ENCODE results near the gene FFAR3. TPM values are rescaled to one million over a fixed set of nuclear protein-coding genes. Genes with fewer than 3 reads are reported as not detected.

FFAR3 gene
- total and polyA plus RNA-seq, 2 of the 13 experiments (the other 11 are each of a cell fraction or from before 2014, with no cell fraction given) = not detected

DNA sequence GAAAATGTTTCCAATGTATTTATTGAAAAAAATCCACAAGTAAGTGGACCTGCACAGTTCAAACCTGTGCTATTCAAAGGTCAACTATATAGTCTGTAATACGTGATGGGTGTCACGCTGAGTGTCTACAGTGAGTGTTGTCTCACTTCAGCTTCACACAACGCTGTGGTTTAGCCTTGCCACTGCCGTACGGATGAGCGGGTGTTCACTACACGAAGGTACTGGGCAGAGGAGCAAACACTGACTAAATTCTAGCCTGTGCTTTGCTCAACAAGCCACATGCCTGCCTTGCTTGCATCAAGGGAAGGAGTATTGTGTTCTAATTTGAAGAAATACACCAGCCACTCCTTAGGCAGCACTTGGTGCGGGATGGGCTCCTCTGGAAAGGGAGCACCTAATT is 3.4 kb upstream of the FFAR3 start (continued):
- TF ChIP-seq, protein P1, sequence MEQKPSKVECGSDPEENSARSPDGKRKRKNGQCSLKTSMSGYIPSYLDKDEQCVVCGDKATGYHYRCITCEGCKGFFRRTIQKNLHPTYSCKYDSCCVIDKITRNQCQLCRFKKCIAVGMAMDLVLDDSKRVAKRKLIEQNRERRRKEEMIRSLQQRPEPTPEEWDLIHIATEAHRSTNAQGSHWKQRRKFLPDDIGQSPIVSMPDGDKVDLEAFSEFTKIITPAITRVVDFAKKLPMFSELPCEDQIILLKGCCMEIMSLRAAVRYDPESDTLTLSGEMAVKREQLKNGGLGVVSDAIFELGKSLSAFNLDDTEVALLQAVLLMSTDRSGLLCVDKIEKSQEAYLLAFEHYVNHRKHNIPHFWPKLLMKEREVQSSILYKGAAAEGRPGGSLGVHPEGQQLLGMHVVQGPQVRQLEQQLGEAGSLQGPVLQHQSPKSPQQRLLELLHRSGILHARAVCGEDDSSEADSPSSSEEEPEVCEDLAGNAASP (CRISPR knock-in tag; IDR thresholded peaks at IDR 0.05; ENCODE audit: borderline replicate concordance) = no peak
- no peak for TF ChIP-seq HNF4G (IDR thresholded peaks at IDR 0.05; ENCODE audit: borderline replicate concordance, low read depth, low read length)
- TF ChIP-seq HNF4G (CRISPR knock-in tag; IDR thresholded peaks at IDR 0.05; ENCODE audit: borderline replicate concordance, low read depth) = no peak

DNA sequence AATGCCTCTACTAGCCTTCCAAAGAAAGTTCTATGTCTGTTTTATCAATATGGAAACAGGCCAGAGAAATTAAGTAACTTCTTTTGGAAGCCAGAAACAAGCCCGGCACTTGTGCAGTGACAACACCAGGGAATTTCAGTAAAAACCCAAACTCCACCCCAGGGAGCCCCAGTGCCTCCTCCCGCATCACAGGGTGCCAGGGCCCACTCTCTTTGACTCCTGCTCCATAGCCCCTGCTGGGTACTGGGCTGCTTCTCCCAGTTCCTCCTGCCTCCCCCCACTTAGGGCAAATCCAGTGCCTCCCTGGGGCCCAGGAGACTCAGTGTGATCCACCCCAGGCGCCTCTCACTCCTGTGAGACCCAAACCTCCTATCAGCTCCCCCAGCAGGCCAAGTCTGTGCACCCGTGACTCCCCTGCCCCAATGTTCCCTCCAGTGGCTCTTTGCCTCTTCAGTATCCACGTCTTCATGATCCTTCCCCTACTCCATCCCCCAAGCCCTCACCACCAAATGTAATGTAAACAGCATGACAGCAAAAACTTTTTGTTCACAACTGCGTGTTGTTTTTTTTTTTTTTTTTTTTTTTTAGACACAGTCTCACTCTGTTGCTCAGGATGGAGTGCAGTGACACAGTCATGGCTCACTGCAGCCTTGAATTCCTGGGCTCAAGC is 2.3 kb upstream of the FFAR3 start:
- in situ Hi-C loops (cut with HindIII; ENCODE audit: extremely low pct_ligation_motif_present, low pct_unique_long_range_greater_than_20kb) = no loop called here
- FAIRE-seq = no peak
- TF ChIP-seq, protein P2, sequence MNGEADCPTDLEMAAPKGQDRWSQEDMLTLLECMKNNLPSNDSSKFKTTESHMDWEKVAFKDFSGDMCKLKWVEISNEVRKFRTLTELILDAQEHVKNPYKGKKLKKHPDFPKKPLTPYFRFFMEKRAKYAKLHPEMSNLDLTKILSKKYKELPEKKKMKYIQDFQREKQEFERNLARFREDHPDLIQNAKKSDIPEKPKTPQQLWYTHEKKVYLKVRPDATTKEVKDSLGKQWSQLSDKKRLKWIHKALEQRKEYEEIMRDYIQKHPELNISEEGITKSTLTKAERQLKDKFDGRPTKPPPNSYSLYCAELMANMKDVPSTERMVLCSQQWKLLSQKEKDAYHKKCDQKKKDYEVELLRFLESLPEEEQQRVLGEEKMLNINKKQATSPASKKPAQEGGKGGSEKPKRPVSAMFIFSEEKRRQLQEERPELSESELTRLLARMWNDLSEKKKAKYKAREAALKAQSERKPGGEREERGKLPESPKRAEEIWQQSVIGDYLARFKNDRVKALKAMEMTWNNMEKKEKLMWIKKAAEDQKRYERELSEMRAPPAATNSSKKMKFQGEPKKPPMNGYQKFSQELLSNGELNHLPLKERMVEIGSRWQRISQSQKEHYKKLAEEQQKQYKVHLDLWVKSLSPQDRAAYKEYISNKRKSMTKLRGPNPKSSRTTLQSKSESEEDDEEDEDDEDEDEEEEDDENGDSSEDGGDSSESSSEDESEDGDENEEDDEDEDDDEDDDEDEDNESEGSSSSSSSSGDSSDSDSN (CRISPR knock-in tag; IDR thresholded peaks at IDR 0.05) = no peak
- TF ChIP-seq NFE2L2 (IDR thresholded peaks at IDR 0.05; ENCODE audit: low read length) (no peak), ZNF558 (CRISPR knock-in tag; IDR thresholded peaks at IDR 0.05; ENCODE audit: borderline replicate concordance) (no peak), SPEN (CRISPR knock-in tag; IDR thresholded peaks at IDR 0.05; ENCODE audit: low read depth) (no peak), KLF15 (CRISPR knock-in tag; IDR thresholded peaks at IDR 0.05; ENCODE audit: borderline replicate concordance) (no peak), MLLT10 (CRISPR knock-in tag; IDR thresholded peaks at IDR 0.05) (no peak), ZNF792 (CRISPR knock-in tag; IDR thresholded peaks at IDR 0.05) (no peak)
- TF ChIP-seq, protein P3, sequence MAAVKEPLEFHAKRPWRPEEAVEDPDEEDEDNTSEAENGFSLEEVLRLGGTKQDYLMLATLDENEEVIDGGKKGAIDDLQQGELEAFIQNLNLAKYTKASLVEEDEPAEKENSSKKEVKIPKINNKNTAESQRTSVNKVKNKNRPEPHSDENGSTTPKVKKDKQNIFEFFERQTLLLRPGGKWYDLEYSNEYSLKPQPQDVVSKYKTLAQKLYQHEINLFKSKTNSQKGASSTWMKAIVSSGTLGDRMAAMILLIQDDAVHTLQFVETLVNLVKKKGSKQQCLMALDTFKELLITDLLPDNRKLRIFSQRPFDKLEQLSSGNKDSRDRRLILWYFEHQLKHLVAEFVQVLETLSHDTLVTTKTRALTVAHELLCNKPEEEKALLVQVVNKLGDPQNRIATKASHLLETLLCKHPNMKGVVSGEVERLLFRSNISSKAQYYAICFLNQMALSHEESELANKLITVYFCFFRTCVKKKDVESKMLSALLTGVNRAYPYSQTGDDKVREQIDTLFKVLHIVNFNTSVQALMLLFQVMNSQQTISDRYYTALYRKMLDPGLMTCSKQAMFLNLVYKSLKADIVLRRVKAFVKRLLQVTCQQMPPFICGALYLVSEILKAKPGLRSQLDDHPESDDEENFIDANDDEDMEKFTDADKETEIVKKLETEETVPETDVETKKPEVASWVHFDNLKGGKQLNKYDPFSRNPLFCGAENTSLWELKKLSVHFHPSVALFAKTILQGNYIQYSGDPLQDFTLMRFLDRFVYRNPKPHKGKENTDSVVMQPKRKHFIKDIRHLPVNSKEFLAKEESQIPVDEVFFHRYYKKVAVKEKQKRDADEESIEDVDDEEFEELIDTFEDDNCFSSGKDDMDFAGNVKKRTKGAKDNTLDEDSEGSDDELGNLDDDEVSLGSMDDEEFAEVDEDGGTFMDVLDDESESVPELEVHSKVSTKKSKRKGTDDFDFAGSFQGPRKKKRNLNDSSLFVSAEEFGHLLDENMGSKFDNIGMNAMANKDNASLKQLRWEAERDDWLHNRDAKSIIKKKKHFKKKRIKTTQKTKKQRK (IDR thresholded peaks at IDR 0.05; ENCODE audit: low read length) = no peak
- TF ChIP-seq, protein P4, sequence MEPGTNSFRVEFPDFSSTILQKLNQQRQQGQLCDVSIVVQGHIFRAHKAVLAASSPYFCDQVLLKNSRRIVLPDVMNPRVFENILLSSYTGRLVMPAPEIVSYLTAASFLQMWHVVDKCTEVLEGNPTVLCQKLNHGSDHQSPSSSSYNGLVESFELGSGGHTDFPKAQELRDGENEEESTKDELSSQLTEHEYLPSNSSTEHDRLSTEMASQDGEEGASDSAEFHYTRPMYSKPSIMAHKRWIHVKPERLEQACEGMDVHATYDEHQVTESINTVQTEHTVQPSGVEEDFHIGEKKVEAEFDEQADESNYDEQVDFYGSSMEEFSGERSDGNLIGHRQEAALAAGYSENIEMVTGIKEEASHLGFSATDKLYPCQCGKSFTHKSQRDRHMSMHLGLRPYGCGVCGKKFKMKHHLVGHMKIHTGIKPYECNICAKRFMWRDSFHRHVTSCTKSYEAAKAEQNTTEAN (CRISPR knock-in tag; conservative IDR thresholded peaks at IDR 0.05) = no peak
- TF ChIP-seq, protein P5, sequence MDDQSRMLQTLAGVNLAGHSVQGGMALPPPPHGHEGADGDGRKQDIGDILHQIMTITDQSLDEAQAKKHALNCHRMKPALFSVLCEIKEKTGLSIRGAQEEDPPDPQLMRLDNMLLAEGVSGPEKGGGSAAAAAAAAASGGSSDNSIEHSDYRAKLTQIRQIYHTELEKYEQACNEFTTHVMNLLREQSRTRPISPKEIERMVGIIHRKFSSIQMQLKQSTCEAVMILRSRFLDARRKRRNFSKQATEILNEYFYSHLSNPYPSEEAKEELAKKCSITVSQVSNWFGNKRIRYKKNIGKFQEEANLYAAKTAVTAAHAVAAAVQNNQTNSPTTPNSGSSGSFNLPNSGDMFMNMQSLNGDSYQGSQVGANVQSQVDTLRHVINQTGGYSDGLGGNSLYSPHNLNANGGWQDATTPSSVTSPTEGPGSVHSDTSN (CRISPR knock-in tag; IDR thresholded peaks at IDR 0.05; ENCODE audit: borderline replicate concordance) = no peak

More for the DNA sequence above, 2.3 kb upstream of the FFAR3 start:
- intact Hi-C loops (cut with micrococcal nuclease; ENCODE audit: unreplicated experiment) = no loop called here
- Histone ChIP-seq H3K27ac (ENCODE audit: extremely low read length, insufficient read depth, low read length) (no peak overlapping the region), H3K4me3 (replicated peaks in 1 of 3; ENCODE audit: insufficient read depth in 1 of 3, low read depth in 2 of 3, low read length in 3 of 3) (no peak overlapping the region), H3K9ac (ENCODE audit: insufficient read depth, low read depth, low read length) (no peak overlapping the region), H3K36me3 (replicated peaks in 1 of 2; ENCODE audit: control insufficient read depth in 1 of 2, insufficient read depth in 2 of 2, low read length in 2 of 2) (no peaks in the 10 kb centered on the region), H3K4me2 (ENCODE audit: low read depth, low read length) (no peak overlapping the region), H2AFZ (ENCODE audit: low read length) (no peak overlapping the region), H3K79me2 (ENCODE audit: insufficient read depth, low read length) (no peaks in the 10 kb centered on the region), H4K20me1 (ENCODE audit: insufficient read depth, low read length) (no peaks in the 10 kb centered on the region), H3K9me3 (ENCODE audit: low read length) (no peaks in the 10 kb centered on the region), H3K27me3 (ENCODE audit: control insufficient read depth in 1 of 2, insufficient read depth in 2 of 2, low read length in 2 of 2) (no peaks in the 10 kb centered on the region; a peak in 1 of 5 replicates), H3K4me1 (ENCODE audit: insufficient read depth, low read length) (peaks cover 54% of the 10 kb centered on the region)
- 55% methylated on average over 5 of the region's 6 CpGs for WGBS (ENCODE audit: low lambda C conversion rate)
- DNase-seq (ENCODE audit: low spot score) (no peak), ATAC-seq (no peak)
- POLR2A ChIA-PET = no interaction called here
- CTCF ChIA-PET (ENCODE audit: low intra/inter-chr PET ratio, low total read pairs) = no interaction called here
- BruUV-seq (replicated peaks) = no TSS peak
